NCI-H1048 (cell line): ENCODE results near the gene TRIM36.

ENCODE experiments used
- DNase-seq: peaks from one replicate; lab custom pipeline; 2025; lab: John Stamatoyannopoulos, UW

Gene TRIM36, protein sequence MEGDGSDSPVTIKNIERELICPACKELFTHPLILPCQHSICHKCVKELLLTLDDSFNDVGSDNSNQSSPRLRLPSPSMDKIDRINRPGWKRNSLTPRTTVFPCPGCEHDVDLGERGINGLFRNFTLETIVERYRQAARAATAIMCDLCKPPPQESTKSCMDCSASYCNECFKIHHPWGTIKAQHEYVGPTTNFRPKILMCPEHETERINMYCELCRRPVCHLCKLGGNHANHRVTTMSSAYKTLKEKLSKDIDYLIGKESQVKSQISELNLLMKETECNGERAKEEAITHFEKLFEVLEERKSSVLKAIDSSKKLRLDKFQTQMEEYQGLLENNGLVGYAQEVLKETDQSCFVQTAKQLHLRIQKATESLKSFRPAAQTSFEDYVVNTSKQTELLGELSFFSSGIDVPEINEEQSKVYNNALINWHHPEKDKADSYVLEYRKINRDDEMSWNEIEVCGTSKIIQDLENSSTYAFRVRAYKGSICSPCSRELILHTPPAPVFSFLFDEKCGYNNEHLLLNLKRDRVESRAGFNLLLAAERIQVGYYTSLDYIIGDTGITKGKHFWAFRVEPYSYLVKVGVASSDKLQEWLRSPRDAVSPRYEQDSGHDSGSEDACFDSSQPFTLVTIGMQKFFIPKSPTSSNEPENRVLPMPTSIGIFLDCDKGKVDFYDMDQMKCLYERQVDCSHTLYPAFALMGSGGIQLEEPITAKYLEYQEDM

DNA sequence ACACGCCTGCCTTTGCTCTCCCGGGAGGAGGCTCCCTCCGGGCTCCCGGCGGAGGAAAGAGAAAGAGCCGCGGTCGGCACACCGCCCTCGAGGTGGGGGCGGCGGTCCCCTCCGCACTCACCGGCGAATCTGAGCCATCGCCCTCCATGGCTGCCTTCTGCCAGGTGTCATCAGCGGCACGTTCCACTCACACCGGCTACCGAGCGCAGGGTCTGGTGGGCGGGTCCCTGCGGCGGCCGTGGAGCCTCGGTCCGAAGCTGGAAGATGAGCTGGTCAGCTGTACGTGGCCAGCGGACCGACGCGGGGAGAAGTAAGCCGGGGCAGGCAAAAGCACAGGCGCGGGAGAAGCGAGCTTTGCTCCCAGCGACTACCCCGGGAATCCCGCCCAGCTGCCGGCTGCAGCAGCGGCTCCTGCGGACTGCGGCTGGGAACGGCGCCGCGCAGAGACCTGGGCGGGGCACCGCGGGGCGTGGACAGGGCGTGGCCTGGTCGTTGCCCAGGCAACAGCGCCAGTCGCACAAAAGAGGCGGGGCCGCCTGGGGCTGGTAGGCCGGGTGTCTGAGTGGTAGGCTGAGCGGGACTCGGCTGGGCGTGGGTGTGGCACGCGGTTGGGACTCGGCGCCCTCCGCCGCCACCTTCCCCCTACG is at the start of gene TRIM36:
Gene TRIM36 (minus strand): TSS at position 422 of the 647 bp plus-strand sequence. CDS start 274 bp downstream, at position 148.
- peak; percentile 94 for DNase-seq

DNA sequence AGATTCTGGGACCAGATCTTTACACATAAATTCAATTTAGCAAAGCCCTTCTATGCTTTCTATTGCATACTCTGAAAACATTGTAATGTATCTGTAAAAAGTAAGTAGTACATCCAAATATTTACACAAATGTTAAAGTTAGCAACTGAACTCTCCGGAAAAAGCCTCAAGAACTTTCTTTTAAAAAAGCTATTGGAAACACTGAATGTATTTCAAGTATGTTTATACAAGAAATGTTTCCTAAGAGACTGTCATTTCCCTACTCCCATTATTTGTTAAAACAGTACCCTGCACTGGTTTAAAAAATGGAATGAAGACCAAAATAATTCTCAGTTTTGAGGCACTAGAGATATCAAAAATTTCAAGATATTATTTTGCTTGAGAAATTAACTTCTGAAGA is 44.8 kb upstream of the TRIM36 start:
- no peak for DNase-seq

DNA sequence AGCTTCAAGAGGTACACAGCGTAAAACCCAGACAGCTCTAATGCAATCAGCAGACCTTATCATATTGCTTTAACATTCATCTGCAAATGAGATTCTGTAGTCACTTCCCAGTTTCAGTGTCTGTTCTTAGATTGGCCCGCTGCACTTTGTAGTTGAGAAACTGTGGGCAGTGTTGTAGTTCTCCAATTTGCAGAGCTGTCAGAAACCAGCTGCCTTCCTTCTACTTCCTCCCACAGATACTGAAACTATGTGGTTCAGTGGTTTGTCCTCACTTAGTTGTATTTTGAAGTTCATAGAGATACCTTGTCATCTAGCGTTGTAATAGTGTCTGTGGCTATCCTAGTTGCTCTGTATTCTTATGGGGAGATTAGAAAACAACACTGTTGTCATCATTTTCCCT is 39.6 kb upstream of the TRIM36 start:
- DNase-seq: no peak

DNA sequence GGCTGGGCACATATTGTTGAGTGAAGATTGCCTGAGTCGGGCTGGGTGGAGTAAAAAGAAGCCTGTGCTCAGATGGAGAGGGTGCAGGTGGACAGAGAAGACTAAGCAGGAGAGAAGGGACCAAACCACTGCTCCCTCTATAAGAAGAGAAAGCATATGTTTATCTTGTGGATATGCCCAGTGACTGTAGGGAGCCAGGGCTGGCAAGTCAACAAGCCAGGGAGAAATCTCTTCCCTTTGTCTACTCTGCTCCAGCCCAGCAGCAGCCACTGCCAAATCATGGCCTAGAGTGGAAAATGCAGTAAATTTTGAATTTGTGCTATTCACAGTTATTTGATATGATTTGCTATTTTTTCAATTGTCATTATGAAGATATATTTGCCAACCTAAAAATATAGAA is 33.2 kb upstream of the TRIM36 start:
- no peak for DNase-seq

DNA sequence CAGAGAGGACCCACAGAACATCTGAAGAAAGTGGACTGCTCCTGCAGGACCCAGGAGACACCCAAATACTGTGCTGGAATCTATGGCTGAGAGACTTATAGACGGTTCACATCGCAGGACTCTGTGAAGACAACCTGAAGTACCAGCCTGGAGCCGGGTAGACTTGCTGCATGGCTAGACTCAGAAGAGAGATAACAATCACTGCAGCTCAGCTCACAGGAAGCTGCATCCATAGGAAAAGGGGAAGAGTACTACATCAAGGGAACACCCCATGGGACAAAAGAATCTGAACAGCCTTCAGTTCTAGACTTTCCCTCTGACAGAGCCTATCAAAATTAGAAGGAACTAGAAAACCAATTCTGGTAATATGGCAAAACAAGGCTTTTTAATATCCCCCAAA is 26.5 kb upstream of the TRIM36 start:
- no peak for DNase-seq

DNA sequence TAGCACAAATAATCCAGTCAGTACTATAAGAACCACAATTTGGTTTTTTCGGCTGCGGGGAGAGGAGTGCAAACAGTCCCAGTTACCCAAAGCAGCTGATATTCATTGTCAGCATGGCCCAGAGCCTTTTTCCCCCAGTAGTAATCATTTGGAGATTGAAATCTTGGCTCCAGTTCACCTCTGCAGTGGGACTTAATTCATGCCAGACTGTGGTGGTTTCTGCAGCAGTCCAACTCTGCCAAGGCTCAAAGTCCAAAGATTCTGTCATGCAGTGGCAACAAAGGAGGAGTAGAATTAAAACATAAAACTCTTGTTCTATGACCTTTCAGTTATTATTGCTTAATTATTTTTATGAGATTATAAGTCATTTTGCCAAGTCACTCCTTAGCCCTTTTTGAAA is 25.0 kb upstream of the TRIM36 start:
- no peak for DNase-seq

DNA sequence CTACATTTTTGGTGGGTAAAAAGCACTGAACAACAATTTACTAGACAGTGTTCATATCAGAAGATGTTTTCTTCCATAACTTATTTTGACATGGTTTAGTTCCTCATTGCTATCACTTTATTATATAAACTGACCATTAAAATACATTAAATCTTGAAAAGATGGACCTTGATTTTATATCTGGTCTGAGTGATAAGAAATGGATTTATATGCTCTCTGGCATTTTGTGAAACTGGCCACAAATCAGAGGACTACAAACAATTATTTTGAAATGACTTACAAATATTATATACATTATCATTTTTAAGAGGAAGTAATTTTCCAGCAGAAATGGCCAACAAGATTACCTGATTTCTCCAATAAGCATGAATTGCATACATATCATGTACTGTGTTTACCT is 23.6 kb upstream of the TRIM36 start:
- no peak for DNase-seq

DNA sequence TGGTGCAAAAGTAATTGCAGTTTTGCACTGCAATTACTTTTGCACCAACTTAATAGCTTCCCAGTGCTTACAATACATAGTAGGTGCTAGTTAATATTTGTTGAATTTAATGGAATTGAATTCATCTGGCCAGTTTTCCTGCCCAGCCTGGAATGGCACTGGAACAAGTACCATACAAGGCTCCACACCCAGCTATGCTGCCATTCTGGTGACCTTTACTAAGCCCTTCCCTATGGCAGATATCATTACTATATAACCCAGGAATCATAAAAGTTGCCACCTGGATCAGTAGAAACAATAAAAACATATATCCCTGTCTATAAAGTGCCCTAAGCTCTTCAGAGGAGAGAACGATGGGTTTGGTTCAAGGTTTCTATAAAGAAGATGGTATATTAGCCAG is 22.4 kb upstream of the TRIM36 start:
- DNase-seq: no peak

DNA sequence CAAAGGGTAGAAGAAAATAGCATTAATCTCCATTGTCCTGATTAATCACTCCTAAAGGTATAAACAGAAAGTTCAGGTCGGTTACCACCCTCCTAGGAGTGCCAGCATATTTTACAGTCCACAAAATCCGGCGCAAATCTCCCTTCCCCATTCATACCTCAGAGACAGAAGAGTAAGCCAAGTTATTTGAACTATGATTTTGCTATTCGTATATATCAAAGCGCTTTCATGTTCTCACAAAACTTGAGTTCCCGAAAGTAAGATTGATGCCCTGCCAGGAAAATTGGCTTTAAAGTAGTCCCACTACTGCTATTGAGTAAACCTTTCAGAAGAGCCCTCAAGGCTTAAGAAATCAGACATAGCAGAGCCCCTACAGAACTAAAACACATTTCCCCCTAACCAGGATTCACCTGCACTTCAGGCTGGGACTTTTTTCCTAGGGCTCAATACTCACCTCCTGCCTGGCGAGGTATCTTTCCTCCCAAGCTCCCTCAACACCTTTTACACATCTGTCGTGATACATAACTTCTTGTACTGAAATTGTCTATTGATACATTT is 21.8 kb upstream of the TRIM36 start:
- no peak for DNase-seq

DNA sequence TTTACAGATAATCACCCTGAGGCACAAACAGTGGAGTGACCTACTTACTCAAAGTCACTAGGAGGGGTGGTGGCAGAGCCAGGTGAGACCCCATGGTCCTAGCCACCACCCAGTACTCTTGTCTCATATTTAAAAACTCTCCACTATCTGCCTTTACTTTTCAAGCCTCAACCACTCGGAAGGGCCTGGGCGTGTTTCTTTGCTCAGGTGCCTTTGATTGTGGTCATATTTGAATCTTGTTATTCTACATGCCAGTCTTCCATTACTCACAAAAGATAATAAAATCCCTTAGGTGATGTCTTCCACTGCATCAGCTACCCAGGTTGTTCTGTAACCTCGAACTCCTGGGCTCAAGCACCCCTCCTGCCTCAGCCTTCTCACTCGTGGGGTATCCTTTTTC is 20.7 kb upstream of the TRIM36 start:
- DNase-seq: no peak

DNA sequence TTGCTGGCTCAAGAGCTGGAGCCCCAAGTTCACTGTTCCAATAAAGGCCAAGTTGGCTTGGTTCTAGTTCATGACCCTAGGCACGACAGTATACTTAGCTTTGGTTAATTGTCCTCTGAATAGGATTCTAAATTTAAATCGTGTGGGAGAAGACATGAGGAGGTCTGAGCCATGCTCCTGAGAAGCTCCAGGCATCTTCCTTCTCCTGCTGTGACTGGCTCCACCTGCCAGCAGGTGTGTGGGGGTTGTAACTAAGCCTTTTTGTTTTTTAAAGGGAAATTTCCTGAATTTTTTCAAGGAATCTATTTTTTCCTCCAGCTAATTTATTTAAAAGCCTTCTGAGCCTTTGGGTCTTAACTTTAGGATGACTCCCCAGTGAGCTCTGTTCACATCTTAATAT is 20.2 kb upstream of the TRIM36 start:
- DNase-seq: no peak

DNA sequence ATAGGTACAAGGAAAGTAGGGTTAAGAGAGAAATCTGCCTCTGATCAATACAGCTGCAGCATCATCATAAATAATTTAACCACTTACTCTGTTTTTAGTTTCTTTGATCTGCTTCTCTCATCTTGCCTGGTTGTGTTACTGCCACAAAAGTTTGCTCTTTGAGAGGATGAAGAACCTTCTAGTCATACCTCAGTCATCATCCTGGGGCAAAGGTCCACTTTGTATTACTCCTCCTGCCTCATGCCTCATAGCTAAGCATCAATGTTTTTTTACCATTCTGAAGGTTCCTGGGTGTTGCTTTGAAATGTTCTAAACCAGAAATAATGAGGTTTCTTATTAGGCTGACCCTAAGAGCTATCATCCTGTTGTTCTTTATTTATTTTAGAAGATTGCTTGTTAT is 17.1 kb upstream of the TRIM36 start:
- DNase-seq: no peak

DNA sequence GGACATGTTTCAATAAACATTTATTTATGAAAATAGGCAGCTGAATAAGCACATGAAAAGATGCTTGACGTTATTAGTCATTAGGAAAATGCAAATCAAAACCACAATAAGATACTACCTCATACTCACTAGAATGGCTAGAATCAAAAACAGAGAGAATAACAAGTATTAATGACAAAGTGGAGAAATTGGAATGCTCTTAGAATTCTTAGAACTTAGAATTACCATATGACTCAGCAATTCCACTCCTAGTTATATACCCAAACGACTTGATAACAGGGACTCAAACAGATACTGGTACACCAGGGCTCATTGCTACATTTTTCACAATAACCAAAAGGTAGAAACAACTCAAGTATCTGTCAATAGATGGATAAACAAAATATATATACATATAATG is 15.1 kb upstream of the TRIM36 start:
- no peak for DNase-seq

DNA sequence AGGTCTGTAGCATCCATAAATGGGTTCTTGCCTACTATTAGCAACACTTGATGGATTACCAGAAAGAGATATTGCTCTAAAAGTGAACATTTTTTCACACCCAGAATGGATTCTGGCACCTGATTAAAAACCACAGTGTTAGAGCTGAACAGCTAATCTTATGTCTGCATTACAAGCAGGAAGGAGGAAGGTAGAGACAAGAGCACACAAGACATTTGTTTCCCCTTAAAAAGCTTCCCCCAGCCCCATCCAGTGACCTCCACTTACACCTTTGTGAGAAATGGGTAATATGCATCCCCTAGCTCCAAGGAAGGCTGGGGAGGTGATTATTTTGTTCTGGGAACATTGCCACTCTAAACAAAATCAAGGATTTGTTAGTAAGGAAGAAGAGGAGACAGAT is 12.0 kb upstream of the TRIM36 start:
- DNase-seq: no peak

DNA sequence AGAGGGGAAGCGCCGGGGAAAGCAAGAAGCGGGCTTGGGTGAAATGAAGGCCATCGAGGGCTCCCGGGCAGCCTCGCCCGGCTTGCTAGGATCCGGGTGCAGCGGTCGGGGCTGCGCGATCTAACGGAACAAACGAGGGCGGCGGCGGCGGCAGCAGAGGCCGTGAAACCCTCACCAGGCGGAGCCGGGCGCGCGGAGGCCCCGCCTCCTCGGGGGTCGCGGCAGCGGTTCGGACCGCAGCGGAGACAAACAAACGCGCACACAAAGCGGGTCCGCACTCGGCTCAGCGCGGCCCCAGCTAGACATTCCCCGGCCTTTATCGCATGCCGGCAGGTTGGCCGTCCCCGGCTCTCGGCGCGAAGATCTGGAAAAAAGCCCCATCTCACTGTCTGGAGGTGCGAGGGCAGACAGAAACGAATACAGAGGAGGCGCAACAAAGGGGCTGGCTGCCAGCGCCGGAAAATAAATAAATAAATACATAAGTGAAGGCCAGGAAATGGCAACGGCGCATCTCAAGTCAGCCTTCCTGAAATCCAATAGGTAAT is 10.5 kb upstream of the TRIM36 start:
- DNase-seq: no peak

DNA sequence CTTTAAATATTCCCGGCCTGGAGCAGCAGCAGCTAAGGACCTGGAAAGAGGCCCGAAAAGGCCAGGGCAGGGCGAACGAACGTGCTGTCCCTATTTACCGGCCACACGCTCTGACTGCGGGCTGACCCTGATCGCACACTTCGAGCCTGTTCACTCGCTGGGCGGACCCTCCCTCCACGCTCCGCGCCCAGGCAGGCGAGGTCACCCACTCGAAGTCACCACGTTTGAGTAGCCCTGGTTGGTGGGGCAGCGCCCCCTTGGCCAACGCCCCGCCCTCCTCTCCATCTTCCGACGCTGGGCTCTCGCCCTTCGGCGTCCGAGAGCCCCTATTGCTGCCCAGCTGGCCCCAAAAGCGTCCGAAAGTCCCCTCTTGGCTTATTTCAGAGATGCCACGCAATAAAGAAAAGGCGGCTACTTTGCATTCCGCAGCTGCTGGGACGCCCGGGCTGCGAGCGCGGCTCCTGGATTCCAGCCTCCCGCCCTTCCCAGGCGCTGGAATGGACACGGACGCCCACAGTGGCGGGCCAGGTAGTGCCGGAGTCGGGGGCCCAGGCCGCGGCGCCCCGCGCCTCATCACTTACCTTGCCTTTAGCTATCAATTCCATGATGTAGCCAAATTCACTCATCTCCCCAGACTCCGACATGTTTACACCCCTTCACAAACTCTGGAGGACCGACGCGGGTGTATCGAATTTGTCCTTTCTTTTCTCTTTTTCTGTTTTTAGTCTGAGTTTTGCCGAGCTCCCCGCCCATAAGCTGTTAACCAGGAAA is 9.9 kb upstream of the TRIM36 start:
- no peak for DNase-seq

DNA sequence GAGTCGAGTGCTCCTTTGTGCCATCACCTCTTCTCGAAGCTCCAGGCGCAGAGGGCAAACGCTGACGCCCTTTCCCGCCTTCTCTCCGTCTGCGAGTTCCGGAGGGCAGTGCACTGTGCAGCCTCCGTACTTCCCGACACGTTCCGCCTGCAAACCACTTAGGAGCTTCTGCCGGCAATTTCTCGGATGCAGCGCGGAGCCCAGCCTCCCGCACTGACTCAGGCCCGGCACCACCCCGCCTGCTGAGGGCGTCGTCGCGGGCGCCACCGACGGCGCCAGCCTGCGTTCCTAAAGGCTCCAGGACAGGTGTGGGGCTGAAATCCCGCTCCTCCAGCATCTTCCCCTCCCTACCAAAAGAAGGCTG is 9.3 kb upstream of the TRIM36 start:
- DNase-seq: no peak

DNA sequence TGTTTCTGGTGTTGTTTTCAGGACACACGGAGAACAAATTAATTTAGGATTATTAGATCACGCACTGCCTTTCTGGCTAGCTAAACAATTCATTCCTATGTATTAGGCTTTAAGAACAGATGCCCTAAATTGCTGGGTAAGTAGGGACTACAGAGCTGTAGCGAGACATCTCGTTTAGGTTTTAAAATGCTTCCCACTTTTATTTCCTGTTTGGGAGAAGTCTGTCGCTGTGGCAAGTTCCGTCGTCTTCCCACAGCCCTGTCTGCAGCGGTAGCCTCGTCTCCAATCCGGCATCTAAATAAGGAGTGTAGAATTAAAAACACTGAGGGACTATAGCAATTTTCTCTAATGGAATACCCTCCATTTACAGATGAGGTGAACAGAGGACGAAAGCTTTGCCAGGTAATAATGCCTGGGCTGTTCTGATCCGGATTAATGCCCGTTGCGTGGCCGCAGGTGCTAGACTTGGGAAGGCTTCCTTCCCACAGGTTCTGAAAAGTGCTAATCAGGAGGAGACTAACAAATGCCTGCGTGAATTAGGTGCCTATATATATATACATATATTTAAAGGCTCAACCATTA is 1.3 kb upstream of the TRIM36 start:
- no peak for DNase-seq

DNA sequence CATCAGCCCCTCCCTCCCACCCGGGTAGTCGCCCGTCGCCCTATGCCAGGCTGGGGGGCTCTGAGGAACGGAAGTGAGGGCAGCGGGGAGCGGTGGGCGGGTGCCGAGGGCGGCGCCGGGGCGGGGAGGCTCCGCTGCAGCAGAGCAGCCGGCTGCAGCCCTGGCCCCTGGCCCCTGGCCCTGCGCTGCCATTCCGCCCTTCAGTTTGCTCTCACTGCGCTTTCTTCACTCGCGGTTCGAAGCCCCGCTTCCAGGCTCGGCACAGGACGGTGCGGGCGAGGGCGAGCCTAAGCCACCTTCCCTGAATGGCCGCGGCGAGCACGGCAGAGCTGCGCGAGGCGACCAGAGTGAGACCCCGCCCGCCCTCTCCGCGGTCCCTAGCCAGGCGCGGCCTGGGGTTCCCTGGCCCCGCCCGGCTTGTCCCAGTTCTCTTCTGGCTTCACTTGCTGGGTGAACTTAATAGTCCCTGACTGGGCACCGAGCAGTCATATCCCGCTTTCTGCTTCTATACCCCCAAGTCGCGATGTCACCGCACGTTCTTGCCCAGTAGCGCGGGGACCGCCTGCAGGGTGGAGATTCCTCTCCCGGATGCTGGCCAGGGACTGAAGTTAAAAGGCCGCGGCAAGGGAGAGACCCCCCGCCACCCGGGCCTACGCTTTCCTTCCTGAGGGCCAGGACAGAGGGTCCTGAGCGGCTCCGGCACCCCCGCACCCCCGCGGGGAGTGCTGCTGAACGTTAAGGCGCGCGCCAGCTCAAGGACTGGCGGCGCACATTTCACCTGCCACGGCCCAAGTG is 623 bp upstream of the TRIM36 start:
- DNase-seq: no peak

DNA sequence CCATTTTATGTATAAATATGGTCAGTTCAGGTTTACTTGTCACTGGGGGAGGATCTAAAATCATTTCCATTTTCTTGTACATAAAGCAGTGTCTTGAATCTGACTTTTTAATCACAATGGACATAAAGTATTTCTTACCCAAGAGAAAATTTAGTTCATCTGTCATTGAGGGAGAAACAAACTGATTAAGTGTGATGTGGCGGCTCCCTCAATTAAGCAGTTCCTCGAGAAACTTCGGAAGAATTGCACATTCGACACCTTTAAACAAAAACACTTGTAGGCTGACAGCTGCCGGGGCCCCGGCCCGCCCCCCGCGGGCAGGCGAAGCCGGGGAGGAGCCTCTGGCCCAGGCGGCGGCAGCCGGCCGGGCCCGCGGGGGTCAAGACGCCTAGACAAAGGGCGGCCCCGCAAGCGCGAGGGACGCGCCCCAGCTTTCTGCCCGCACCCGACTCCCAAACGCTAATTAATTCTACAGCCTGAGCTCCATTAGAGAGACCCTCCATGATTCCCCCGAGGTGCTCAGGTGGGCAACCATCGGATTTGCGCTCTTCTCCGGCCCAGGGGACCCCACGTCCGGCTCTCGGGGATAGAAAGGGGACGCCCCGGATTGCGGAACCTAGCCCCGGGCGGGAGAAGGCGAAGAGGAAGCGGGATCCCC is 750 bp downstream of the TRIM36 start:
- DNase-seq: no peak
